Posterior vena cava (tissue), 2 donors: ENCODE measurements around the gene RSAD2. TPM values are rescaled to one million over a fixed set of nuclear protein-coding genes. Genes with fewer than 3 reads are reported as not detected.

Experiments used
- DNase-seq: peaks from one replicate; pipeline ENCODE4 v3.0.0-alpha.2; 2020; ENCODE audit warnings: low spot score
- intact Hi-C, 2 donors: fragments of 100-400 bp; cut with DNase I; formaldehyde crosslinking; loops; one replicate each; pipeline versions ENCODE4 v1.14.1 to v1.14.2; 2022 to 2023
- total RNA-seq, 2 donors: library from RNA; stranded (reverse); fragmentation: NEBNext Ultra II Directional; extraction: Animal tissue kit (Norgen Biotek cat#: 25700); gene quantifications; one replicate each; pipeline ENCODE4 v1.2.1, GENCODE V29; 2021
- donor health status: DM: yes; HTN: yes; CAD: no.
- donor health status: DM: yes; HTN: yes; CAD: no.

Gene RSAD2
- total RNA-seq, 2 donors from 2014 or later = 3.8 to 6.9 TPM

- intact Hi-C loops = no loop called here
- DNase-seq = no peak
Measured at GRCh38 chr2:6920743-6921064, 43.1 kb downstream of the RSAD2 start.

- DNase-seq = no peak
- intact Hi-C loops = no loop called here
Measured at GRCh38 chr2:6921321-6921922, 43.8 kb downstream of the RSAD2 start.

GRCh38 chr2:6922201-6922656 is 44.7 kb downstream of the RSAD2 start:
- intact Hi-C loops = no loop called here
- no peak for DNase-seq

- intact Hi-C loops = no loop called here
- DNase-seq = no peak
Measured at GRCh38 chr2:6923319-6923718, 45.7 kb downstream of the RSAD2 start.

- intact Hi-C loops = no loop called here
- no peak for DNase-seq
Measured at GRCh38 chr2:6924101-6924923, 46.7 kb downstream of the RSAD2 start.

- intact Hi-C loops = no loop called here
- DNase-seq = no peak
Measured at GRCh38 chr2:6924924-6925409, 47.4 kb downstream of the RSAD2 start.

GRCh38 chr2:6926071-6926732 is 48.6 kb downstream of the RSAD2 start:
- DNase-seq = no peak
- intact Hi-C loops = no loop called here

GRCh38 chr2:6927186-6927585 is 49.6 kb downstream of the RSAD2 start:
- intact Hi-C loops = loop anchor here in 1 of 2 donors (1.0 kb wide), 1 partner anchor 22 kb away; no protein-coding TSS in a partner anchor
- no peak for DNase-seq

- intact Hi-C loops = loop anchor here in 1 of 2 donors (1.0 kb wide), 1 partner anchor 22 kb away; no protein-coding TSS in a partner anchor
- DNase-seq = no peak
Measured at GRCh38 chr2:6927753-6928152, 50.2 kb downstream of the RSAD2 start.

- no peak for DNase-seq
Measured at GRCh38 chr2:6928452-6928851, 50.9 kb downstream of the RSAD2 start.

GRCh38 chr2:6929196-6929819 is 51.7 kb downstream of the RSAD2 start:
- intact Hi-C loops = no loop called here

More at GRCh38 chr2:6928452-6928851, 50.9 kb downstream of the RSAD2 start:
- intact Hi-C loops = no loop called here

GRCh38 chr2:6930923-6931647 is 53.5 kb downstream of the RSAD2 start:
- DNase-seq = no peak
- intact Hi-C loops = no loop called here

More at GRCh38 chr2:6929196-6929819, 51.7 kb downstream of the RSAD2 start:
- no peak for DNase-seq

GRCh38 chr2:6931753-6932152 is 54.2 kb downstream of the RSAD2 start:
- DNase-seq = no peak
- intact Hi-C loops = no loop called here

- intact Hi-C loops = no loop called here
Measured at GRCh38 chr2:6932206-6932605, 54.6 kb downstream of the RSAD2 start.

GRCh38 chr2:6932828-6933227 is 55.3 kb downstream of the RSAD2 start:
- intact Hi-C loops = no loop called here
- DNase-seq = no peak

More at GRCh38 chr2:6932206-6932605, 54.6 kb downstream of the RSAD2 start:
- no peak for DNase-seq

GRCh38 chr2:6933911-6934310 is 56.3 kb downstream of the RSAD2 start:
- intact Hi-C loops = no loop called here
- no peak for DNase-seq

- intact Hi-C loops = no loop called here
- no peak for DNase-seq
Measured at GRCh38 chr2:6934345-6934744, 56.8 kb downstream of the RSAD2 start.

- intact Hi-C loops = no loop called here
- no peak for DNase-seq
Measured at GRCh38 chr2:6934758-6935651, 57.4 kb downstream of the RSAD2 start.
